GM21786 (cell line): ENCODE data around the gene IGSF11.
"Not testable (repeated sequence)": the region's sequence is repeated elsewhere in the genome, so short reads cannot be mapped to it uniquely, and the experiment has no call there.

Experiments
- ATAC-seq: cut with Tn5 transposase; IDR thresholded peaks from one replicate; pipeline ENCODE4 v1.9.1; 2021; ENCODE audit not compliant: unreplicated experiment

Gene IGSF11

DNA sequence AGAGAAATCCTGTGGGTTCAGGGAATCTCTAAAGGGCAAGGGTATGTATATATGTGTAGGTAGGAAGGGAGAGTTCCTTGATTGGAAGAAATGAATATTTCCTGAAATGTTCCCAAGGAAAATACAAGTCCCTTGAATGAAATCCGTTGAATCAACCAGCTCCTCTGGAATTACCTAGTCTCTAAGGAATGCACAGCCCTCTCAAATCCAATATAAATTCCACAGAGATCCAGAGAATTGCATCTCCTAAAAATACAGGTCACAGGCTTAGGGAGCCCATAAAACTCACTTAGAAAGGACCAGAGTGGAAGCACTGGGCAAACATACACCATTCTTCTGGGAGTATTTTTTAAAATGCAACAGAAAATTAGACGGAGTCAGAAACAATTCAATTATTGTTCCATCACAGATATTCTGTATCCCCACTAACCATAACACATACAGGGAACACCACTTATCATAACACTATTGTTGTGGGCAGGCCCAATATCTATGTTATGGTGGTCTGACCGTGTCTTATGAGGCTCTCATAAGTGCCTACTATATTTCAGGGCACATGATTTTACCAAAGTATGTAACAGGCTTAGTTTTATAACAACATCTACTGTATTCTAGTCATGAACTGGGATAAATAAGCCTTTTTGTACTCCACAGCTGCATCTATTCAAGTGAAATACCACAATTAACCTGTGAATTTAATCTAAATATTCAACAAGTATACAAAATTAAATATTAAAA, 43.7 kb downstream of the IGSF11 start:
- no peak for ATAC-seq

DNA sequence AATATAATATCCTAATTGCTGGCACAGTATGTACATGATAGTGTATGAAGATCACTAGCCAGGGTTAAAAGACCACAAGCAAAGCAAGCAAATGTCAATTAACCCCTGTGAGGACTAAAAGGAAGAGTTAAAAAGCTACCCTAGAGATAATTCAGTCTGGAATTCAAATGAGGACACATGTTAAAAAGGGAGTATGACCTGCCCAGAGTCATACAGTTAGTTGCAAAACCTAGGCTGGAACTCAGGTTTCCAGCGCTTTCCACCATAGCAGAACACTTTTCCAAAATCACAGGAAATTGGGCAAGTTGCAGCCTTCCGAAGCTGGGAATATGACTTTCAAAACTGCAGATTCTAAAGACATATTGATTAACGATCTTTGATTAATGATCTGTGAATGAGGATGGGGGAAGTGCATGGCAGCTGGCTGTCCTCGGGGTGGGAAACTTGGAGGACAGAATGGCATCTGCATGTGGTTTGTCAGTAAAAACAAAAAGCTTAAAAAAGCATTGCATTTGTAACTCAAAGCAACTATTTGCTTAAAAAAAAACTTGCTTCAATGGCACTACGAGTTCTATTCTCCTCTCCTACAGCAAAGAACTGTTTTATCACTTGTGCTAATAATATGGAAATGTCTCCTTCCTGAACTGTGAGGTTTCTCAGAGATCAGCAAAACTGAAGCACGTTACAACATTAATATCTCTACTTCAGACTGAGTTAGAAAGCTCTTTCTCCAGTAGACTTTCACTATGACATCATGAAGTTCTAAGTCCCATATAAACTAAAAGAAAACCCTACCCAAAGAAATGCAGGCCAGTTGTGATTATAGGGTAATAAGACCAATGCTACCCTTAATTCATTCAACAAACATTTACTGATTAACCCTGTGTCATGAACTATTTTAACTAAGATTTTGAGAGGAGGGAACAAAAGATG, 46.2 kb downstream of the IGSF11 start:
- ATAC-seq: no peak

DNA sequence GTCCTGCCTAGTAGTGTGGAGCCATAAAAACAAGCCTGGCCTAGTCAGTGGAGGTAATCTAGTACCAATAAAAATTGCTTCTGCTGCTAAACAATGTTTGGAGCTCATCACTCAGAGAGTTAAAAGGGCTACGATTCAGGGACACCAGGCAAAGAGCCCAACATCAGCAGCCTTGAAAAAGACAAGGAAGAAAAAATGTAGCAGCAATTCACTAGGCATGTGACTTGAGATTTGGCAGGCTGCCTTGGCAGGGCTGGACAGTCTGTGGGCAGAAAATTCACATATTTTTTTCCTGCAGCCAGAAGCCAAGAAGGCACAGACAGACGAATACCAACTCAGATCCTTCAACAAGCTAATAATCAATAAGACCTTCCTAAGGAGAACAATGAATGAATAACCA, 47.2 kb downstream of the IGSF11 start:
- ATAC-seq: no peak

DNA sequence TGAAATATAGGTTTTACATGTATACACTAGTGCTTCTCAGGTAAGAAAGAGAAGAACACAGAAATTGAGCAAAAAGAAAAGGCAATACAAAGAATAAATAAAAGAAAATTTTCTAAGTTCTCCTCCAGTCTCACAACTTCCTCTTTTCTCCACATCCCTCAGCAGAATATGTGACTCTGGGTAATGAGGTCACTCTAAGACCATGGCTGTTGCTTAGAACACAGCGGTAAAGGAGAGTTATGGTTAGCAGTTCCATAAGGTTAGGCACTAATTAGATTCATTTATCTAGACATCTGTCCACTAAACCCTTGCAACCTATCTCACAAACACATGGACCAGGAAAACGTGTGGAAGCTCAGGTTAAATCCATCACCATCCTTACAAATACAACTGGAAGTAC, 47.9 kb downstream of the IGSF11 start:
- ATAC-seq: no peak

DNA sequence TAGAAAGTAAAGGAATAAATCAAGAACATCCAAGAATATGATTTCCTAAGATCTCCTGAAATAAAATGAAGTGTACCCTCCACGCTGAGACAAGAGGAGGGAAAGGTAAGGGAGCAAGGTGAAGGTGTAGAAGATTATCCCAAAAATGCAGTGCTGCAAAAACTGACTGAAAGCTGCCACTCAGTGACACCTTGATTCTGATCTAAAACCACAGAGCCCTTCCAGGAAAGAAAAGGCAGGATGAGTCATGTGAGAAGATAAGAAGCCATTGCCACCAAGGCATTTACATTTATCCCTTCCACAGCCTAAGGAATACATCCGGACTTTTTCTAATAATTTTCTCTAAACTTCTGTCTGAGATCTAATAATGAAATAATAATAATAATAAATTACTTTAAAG, 49.9 kb downstream of the IGSF11 start:
- no peak for ATAC-seq

DNA sequence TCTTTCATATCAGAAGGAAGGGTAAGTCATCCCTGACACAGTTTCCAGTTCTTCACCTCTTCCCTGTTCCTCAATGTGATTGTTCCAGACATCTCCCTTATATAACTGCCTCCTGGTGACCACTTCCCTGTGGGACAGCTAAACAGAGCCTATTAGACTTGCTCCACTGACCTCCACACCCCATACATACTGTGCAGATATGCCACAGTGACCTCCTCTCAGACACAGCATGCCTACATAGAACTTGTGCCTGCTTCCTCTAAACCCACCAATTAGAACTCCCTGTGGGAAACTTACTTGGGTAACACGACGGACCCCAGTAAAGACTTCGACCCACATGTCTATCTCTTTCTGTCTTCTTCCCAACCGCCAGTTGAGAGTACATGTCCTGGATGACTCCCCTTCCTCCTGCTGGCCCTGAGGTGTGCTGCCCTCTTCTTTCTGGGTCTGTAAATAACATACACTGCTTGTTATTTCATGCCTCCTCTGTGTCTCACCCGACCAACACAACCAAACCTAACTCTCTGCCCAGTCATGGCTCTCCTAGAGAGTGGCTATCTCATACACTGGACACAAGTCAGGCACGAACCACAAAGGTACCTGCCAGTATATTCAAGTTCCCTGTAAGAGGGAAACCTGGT, 53.0 kb downstream of the IGSF11 start:
- no peak for ATAC-seq

DNA sequence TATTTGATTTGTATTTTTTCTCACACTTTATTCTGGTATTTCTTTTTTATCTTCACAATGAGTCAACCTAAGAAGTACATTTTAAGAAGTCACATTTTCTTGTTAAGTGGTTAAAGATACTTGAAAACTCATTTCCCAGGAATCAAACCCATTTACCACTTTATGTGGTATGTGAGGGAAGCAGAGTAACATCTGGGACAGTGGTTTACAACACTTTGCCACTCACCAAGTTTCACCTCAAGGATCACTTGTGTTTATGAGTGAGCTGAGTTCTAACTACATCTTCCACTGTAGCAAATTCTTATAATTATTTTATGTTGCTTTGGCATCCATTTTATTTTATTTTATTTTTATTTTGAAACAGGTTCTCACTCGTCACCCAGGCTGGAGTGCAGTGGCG, 53.8 kb downstream of the IGSF11 start:
- no peak for ATAC-seq

DNA sequence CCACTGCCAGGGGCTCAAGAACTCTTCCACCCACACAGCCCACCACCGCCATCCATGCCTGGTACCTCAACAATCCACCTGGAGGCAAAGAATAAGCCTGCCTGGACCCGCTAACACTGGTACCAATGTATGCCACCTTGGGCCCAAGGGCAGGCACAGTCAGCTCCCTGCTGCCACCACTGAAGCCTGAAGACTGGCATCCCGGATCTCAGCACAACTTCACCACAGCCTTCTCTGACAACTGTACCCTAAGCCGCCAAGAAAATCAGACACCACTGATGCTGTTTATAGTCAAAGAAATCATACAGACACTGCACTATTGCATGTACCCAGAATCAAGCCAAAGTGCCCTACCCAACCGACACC, 56.3 kb downstream of the IGSF11 start:
- ATAC-seq: no peak

DNA sequence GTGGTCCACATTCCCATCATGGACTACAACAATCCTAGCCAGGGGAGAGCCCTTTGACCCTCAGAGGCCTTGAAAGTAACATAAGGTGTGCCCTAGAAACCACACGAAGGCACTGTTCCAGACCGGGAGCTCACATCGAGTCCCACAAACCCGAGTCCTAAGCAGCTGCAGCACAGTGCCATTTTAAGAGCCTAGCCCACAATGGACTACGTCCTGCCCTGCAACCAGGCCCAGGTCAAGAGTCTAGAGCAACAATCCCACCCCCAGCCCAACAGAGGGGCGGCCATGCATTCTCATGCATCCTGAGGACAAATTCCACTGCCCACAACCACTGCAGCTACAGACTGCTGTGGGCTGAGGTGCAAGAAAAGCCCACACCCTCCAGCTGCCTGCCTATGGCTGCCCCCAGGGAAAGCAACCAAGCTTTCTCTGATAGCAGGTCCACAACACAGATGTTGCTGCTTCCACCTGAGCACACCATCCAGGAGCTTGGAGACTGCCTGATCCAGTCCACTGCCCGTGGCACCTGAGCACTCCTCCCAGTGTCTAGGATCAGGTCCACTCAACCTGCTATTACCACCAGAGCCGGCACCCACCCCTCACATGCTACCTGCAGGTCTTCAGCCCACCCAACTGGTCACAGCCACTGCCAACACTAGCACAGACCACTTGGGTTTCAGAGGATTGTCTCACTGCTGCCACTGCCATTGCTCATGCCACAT, 56.8 kb downstream of the IGSF11 start:
- no peak for ATAC-seq

DNA sequence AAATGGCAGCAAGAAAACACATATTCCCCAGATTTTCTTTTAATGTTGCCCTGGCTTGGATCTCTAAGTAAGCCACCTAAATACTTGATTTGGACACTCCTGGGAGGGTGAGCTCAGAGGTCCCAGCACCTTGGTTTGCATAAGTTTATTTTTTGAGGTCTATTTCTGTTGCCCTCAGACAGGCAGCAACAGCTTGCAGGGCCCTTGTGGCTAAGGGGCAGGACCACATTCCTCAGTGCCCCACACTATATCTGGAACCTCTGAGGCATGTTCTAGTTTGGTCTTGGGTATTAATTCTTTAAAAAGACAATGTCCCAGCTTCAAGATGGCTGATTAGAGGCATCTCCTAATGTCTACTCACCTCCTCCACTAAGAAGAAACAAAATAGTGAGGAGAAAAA, 57.5 kb downstream of the IGSF11 start:
- no peak for ATAC-seq

DNA sequence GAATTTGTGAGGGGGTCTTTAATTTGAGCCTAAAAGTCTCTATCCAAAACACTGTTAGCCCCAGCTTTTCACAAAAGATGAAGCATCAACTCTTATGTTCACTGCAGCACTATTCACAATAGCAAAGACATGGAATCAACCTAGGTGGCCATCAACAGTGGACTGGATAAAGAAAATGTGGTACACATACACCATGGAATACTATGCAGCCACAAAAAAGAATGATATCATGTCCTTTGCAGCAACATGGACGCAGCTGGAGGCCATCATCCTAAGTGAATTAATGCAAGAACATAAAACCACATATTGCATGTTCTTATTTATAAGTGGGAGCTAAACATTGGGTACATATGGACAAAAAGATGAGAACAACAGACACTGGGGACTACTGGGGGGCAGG, 59.2 kb downstream of the IGSF11 start:
- ATAC-seq: not testable (repeated sequence)

DNA sequence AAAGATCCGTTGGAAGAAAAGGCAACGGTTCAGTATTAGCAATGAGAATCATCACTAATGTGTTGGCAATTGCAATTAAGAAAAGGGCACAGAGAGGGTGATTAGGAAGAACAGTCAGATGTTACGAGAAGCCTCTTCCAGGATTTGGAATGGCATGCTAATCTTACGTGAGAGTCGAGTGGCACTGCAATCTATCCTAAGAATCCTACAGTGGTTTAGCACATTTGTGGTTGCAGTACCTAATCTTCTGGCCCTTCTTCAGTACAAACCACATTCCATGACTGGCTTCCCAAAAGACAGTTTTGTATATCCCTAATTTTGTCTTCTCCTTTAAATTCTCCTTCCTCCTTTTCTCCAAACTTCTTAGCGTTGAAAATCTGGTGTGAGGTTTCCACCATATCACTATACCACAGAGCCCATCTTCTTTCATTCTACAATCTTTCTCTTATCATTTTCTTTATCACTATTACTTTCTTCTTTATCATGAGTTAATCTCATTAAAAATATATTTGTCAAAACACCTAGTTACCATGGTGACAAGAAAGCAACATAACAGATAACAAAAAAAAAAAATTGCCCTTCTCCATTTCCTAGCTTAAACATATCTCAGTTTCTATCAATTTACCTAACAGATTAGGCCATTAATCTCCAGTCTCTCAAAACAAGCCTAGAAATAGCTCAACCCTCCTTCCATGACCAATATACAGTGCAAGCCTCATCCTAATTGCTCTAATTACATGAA, 60.1 kb downstream of the IGSF11 start:
- ATAC-seq: no peak

DNA sequence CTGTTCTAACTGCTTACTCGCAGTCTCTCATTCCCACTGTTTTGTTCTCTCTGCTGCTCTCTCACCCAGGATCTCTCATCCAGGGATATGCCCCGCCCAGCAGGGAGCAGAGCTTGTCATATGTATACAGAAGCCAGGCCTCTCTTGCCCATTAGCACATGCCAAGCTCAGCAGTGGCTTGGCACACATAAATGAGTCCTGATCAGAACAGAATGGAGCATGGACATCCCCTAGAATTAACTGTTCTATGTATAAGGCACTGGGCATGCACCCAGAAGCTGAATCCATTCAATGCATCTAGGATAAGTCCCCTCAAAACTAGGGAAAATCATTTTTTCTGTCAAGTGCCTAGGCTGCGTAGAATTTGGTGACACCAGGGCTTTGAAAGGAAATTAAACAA, 61.6 kb downstream of the IGSF11 start:
- ATAC-seq: no peak

DNA sequence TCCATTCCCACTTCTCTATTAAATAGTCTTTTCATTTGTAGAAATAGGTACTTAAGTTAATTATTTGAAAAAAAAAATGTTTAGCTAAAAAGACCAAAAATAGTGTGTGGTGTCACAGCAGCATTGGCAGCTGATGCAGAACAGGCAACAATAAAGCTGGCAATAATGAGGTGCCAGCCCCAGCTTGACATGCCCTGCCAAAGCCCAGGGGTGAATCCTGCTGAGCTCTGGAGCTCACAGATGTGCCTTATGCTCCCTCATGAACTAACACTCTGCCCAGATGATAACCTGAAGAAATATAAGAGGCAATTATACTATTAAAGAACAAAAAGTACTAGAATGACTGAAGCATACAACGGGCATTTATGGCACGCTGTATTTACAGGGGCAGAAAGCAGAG, 63.8 kb downstream of the IGSF11 start:
- no peak for ATAC-seq

DNA sequence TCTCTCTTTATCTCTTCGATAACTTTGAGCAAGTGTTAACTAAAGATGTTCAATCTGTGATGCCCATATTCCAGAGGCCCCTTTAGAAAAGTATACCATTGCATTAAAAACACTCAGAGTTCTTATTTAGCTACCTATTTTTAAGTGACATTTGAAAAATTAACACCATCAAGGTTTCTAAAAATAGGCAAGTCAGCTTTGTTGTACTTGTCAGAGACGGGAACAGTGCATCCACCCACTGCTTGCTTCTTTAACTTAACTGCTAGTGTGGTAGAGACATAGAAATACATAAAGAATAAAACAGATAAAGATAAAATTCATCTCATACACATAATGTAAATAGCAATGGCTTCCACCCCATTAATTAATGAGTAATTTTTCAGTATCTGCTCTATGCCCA, 66.0 kb downstream of the IGSF11 start:
- no peak for ATAC-seq

DNA sequence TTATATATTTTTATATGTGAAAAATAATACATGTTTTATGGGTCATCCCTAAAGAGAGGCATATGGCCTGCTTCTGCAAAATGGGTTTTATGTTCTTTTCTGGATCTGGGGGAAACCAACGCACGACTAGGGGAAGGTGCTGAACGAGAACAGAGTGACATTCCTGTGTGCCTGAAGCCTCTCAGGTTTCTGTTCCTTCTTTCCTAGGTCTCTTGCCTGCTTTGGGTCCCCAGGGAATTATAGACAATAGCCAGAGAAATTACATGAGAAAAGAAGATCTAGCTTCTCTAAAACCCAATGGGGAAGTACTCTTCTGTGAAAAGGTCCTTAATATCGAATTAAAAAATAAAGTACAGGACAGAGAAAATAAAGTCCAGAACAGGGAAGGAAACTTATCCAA, 66.5 kb downstream of the IGSF11 start:
- ATAC-seq: no peak

DNA sequence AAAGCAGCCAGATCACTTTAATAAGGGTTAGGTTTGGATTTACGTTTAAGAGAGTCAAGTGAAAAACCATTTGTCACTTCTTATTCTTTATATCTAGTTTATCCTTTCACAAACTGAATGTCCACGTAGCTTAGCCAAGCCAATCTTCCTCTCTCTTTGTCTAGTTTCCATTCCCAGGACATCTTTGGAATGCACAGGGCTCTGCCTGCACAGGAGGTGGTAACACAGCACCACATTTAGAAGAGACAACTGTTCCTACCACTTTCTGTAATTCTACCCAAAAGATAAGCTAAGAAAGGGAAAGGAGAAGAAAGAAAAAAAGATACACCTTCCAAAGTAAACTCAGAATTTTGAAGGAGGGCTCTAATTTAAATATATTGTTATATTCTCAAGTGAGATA, 67.9 kb downstream of the IGSF11 start:
- no peak for ATAC-seq

DNA sequence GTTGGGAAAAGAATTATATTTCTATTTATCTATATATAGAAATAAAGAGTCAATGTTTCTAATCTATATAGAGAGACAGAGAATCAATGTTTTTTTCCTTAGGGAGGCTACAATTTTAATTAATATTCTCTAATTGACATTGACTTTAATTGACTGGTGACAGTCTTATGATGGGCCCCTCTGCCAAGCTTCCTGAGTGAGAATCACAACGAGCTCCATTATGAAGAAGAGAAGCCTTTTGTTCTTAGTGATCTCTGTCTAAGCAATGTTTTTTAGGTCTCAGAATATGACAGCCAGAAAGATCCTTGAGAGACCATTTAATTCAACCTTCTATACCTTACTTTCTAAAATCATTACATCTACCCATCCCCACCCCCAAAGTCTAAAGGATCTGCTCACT, 70.9 kb downstream of the IGSF11 start:
- no peak for ATAC-seq

DNA sequence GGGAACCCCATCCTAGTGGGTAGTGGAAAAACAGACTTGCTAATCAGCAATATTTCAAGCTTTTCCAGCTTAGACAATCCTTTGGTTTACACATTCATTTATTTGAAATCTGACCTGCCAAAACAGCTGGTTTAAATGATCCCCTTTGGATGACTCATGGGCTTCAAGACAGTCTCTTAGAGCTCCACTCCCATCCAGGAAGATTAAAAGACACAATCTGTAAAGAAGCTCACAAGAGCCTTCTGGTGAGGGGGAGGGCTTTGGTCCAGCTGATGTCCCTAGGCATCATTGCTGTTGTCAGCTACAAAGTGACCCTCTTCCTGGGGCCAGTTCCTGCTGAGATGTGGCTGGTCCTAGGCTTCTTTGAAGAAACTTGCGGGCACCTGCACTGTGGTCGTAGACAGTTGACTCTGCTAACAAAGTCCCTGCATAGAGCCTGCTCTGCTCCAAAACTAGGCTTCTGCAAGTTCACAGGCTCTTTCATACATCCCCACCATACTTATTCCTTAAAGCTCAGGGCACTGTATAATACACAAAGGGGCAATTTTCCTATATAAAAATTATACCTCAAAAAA, 73.7 kb downstream of the IGSF11 start:
- no peak for ATAC-seq

DNA sequence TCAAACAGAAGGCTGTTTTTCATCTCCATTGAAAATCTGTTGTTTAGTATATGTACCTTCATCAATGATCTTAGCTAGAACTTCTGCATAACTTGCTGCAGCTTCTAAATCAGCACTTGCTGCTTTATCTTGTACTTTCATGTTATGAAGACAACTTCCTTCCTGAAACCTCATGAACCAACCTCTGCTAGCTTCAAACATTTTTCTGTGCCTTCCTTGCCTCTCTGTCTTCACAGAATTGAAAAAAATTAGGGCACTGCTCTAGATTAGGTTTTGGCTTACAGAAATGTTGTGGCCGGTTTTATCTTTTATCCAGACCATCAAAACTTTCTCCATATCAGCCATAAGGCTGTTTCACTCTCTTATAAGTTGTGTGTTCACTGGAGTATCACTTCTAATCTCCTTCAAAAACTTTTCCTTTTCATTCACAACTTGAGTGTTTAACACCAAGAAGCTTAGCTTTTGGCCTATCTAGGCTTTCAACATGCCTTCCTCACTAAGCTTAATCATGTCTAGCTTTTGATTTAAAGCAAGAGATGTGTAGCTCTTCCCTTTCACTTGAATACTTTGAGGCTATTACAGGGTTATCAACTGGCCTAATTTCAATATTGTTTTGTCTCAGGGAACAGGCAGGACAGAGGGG, 78.6 kb downstream of the IGSF11 start:
- no peak for ATAC-seq
